Stimulated activated CD4-positive, alpha-beta T cell treated with anti-CD3 and anti-CD28 coated beads, TNF-alpha, amount 100 ng/mL, for 48 hours (primary cell): ENCODE results near the gene TEX10.
"Not testable (repeated sequence)": the region's sequence is repeated elsewhere in the genome, so short reads cannot be mapped to it uniquely, and the experiment has no call there.

Source experiments
- DNase-seq, 3 donors: peaks; one replicate each; pipeline ENCODE4 v3.0.0-alpha.2; 2020; ENCODE audit warnings: low read depth in 3 of 3

TEX10 gene

GRCh38 chr9:100346836-100347235 is 5.9 kb downstream of the TEX10 start:
- no peak for DNase-seq

GRCh38 chr9:100341889-100342288 is 10.9 kb downstream of the TEX10 start:
- no peak for DNase-seq

GRCh38 chr9:100340224-100340623 is 12.5 kb downstream of the TEX10 start:
- no peak for DNase-seq

GRCh38 chr9:100338736-100339135 is 14.0 kb downstream of the TEX10 start:
- DNase-seq, result not testable (repeated sequence)

- no peak for DNase-seq
These were observed 28.0 kb downstream of the TEX10 start for GRCh38 chr9:100324594-100325200.

GRCh38 chr9:100322954-100323536 is 29.7 kb downstream of the TEX10 start:
- no peak for DNase-seq

- no peak for DNase-seq
These were observed 35.0 kb downstream of the TEX10 start for GRCh38 chr9:100317706-100318105.

- DNase-seq, result no peak
These were observed 37.2 kb downstream of the TEX10 start for GRCh38 chr9:100315561-100315960.

- DNase-seq, result no peak
These were observed 42.8 kb downstream of the TEX10 start for GRCh38 chr9:100309992-100310391.

GRCh38 chr9:100308965-100309564 is 43.7 kb downstream of the TEX10 start:
- no peak for DNase-seq

GRCh38 chr9:100307080-100307479 is 45.7 kb downstream of the TEX10 start:
- DNase-seq, result no peak

- no peak for DNase-seq
These were observed 46.5 kb downstream of the TEX10 start for GRCh38 chr9:100306283-100306682.

GRCh38 chr9:100303747-100304146 is 49.0 kb downstream of the TEX10 start:
- no peak for DNase-seq

GRCh38 chr9:100298378-100298777 is 54.4 kb downstream of the TEX10 start:
- DNase-seq, result no peak

GRCh38 chr9:100296407-100296806 is 56.3 kb downstream of the TEX10 start:
- DNase-seq, result no peak

GRCh38 chr9:100295240-100295639 is 57.5 kb downstream of the TEX10 start:
- DNase-seq, result no peak

GRCh38 chr9:100294806-100295205 is 57.9 kb downstream of the TEX10 start:
- no peak for DNase-seq

GRCh38 chr9:100294341-100294740 is 58.4 kb downstream of the TEX10 start:
- no peak for DNase-seq

GRCh38 chr9:100292414-100292813 is 60.3 kb downstream of the TEX10 start:
- no peak for DNase-seq

- DNase-seq, result no peak
These were observed 62.0 kb downstream of the TEX10 start for GRCh38 chr9:100290714-100291113.

- no peak for DNase-seq
These were observed 65.6 kb downstream of the TEX10 start for GRCh38 chr9:100287186-100287585.

- DNase-seq, result no peak
These were observed 66.5 kb downstream of the TEX10 start for GRCh38 chr9:100286257-100286656.

- no peak for DNase-seq
These were observed 67.1 kb downstream of the TEX10 start for GRCh38 chr9:100285601-100286000.

- no peak for DNase-seq
These were observed 67.7 kb downstream of the TEX10 start for GRCh38 chr9:100285080-100285479.
